HUES48 (cell line): Measurements from ENCODE around the gene GRHL1.
"Not testable (repeated sequence)": the region's sequence is repeated elsewhere in the genome, so short reads cannot be mapped to it uniquely, and the experiment has no call there.

Experiments used
- H3K27ac ChIP-seq: one replicate; pipeline ENCODE4 v1.7.0; 2013; ENCODE audit warnings: low read depth, low read length, inconsistent platforms
- H3K27me3 ChIP-seq: 2 replicates; pipeline ENCODE4 v1.6.1; 2013; ENCODE audit warnings: mild to moderate bottlenecking, low read length; ENCODE audit not compliant: control insufficient read depth, insufficient read depth
- H3K36me3 ChIP-seq: 2 replicates; pipeline ENCODE4 v1.6.1; 2013; ENCODE audit warnings: low read length; ENCODE audit not compliant: control insufficient read depth, insufficient read depth
- H3K4me1 ChIP-seq: 2 replicates; pipeline ENCODE4 v1.6.1; 2013; ENCODE audit warnings: mild to moderate bottlenecking, low read length; ENCODE audit not compliant: control insufficient read depth, insufficient read depth
- H3K4me3 ChIP-seq: 2 replicates; pipeline ENCODE4 v1.5.1; 2013; ENCODE audit warnings: mild to moderate bottlenecking, low read depth, low read length
- H3K9ac ChIP-seq: 2 replicates; pipeline ENCODE4 v1.6.1; 2013; ENCODE audit warnings: mild to moderate bottlenecking, low read depth, low read length, moderate library complexity
- H3K9me3 ChIP-seq: 2 replicates; pipeline ENCODE4 v1.6.1; 2013; ENCODE audit warnings: low read length; ENCODE audit not compliant: control insufficient read depth, insufficient read depth

The GRHL1 gene

DNA sequence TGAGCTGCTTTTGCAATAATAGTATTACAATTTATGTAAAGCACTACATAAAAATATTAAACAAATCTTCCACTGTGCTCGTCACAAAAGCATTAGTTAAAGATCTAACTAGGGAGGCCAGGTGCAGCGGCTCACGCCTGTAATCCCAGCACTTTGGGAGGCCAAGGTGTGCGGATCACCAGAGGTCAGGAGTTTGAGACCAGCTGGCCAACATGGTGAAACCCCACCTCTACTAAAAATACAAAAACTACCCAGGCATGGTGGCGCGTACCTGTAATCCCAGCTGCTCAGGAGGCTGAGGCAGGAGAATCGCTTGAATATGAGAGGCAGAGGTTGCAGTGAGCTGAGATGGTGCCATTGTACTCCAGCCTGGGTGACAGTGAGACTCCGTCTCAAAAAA is 79.3 kb downstream of the GRHL1 start:
- not testable (repeated sequence) for H3K27ac ChIP-seq, H3K4me3 ChIP-seq, H3K9ac ChIP-seq, H3K9me3 ChIP-seq, H3K36me3 ChIP-seq, H3K27me3 ChIP-seq
- H3K4me1 ChIP-seq = peaks cover 26% of the 10 kb centered on the region

DNA sequence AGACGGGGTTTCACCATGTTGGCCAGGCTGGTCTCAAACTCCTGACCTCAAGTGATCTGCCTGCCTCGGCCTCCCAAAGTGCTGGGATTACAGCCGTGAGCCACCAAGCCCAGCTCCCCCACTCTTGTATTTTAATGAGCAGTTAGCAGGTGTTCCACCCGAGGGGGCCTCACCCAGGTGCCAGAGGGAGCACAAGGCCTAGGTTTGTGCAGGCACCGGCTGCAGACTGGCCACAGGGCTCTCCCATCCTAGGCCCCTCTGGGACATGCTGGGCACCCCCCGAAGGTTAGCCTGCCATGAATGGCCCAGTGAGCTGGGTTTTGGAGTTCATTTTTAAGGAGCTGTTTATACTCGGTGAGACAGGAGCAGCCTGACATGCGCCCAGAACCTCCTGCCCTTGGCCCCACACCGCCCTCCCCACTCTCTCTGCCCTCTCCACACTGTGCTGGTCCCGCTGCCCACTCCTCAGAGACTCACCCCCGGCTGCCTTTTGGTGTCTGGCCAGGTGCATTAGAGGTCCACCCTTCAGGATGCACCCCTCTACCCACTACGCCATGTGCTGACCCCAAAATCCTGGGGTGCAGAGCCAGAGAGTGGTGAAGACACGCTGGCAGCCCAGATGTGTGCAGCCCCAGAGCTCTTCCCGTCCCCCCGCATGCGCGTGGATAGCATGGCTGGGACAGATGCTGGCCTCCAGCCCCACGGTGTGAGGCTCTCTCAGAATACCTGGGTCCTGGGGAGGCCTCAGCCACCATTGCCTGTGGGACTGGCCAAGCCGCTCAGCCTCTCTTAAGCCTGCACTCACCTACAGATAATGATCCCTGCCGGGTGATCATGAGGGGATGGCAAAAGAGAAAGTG is 80.6 kb downstream of the GRHL1 start:
- Histone ChIP-seq H3K4me1 (peaks cover 26% of the 10 kb centered on the region), H3K9ac (no peak overlapping the region), H3K4me3 (no peak overlapping the region), H3K36me3 (no peaks in the 10 kb centered on the region), H3K27me3 (no peaks in the 10 kb centered on the region), H3K27ac (no peak overlapping the region), H3K9me3 (no peaks in the 10 kb centered on the region)

DNA sequence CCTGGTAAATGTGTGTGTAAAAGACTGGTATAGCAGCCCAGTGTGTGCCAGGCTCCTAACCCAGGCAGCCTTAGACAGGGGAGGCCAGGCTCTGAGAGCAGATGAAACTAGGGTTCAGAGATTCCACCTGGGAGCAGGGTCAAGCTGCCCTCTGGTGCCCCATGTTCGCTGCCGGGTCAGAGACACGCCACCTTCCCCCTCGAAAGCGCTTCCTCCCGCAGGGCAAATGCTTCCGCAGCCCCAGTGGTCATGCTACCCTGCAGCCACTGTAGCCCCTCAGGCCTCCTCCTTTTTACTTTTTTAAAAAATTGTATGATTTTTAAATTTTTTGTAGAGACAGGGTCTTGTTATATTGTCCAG is 81.2 kb downstream of the GRHL1 start:
- Histone ChIP-seq H3K9ac (no peak overlapping the region), H3K36me3 (no peaks in the 10 kb centered on the region), H3K9me3 (no peaks in the 10 kb centered on the region), H3K27ac (no peak overlapping the region), H3K4me1 (peaks cover 26% of the 10 kb centered on the region), H3K4me3 (no peak overlapping the region), H3K27me3 (no peaks in the 10 kb centered on the region)

DNA sequence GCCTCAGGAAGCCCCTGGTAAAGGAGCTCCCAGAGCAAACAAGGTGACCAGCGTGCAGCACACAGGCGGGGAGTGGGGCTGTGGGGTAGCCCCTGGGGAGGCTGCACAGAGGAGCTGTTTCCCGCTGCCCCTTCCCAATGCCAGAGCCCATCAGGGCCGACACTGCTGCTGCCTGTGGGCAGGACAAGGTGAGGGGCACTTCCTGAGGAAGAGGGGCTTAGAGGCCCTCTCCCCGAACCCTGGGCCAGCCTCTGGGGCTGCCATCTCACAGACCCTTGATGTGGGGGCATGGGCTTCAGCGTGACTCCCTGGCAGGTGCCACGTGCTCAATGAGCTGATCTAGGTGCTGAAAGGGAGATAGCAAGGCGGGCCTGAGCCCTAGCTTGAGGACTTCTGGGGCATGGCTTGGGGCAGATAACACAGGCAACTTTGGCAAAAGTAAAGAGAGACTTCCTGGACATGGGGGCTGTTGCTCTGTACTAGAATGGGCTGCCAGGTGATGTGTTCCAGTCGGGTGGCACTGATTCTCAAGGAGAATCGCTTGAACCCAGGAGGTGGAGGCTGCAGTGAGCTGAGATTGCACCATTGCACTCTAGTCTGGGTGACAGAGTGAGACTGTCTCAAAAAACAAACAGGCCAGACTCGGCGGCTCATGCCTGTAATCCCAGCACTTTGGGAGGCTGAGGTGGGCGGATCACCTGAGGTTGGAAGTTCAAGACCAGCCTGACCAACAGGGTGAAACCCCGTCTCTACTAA is 81.9 kb downstream of the GRHL1 start:
- no peak overlapping the region for H3K9ac ChIP-seq
- H3K27ac ChIP-seq = no peak overlapping the region
- H3K27me3 ChIP-seq = no peaks in the 10 kb centered on the region
- no peak overlapping the region for H3K4me3 ChIP-seq
- H3K36me3 ChIP-seq = no peaks in the 10 kb centered on the region
- no peaks in the 10 kb centered on the region for H3K9me3 ChIP-seq
- peaks cover 23% of the 10 kb centered on the region for H3K4me1 ChIP-seq

DNA sequence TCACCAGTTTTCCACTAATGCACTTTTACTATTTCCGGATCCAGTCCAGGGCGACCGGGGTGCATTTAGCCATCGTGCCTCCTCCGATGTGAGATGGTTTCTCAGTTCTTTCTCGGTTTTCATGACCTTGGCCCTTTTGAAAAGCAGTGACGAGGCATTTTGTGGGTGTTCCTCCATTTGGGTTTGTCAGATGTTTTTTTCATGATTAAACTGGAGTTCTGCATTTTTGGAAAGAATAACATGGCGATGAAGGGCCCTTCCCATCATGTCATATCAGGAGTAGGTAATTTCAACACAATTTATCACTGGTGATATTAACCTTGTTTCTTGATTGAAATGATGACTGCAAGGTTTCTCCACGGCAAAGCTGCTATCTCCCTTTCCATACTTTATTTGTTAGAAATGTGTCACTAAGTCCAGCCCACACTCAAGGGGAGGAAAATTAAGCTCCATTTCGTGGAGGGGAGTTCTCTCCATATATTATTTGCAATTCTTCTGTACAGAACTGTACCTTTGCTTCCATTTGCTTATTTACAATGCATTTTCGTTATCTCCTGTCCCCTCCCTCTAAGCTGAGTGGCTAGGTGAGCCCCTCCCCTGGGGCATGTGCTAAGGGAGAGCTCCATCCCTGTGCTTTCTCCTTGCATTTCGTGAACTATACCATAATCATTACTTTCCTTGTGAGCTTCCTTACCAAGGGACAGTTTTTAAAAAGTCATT is 83.0 kb downstream of the GRHL1 start:
- no peaks in the 10 kb centered on the region for H3K9me3 ChIP-seq
- no peak overlapping the region for H3K9ac ChIP-seq
- no peaks in the 10 kb centered on the region for H3K36me3 ChIP-seq
- no peaks in the 10 kb centered on the region for H3K27me3 ChIP-seq
- no peak overlapping the region for H3K27ac ChIP-seq
- peaks cover 12% of the 10 kb centered on the region; the same call in 1 of the 2 replicates for H3K4me1 ChIP-seq
- H3K4me3 ChIP-seq = no peak overlapping the region

DNA sequence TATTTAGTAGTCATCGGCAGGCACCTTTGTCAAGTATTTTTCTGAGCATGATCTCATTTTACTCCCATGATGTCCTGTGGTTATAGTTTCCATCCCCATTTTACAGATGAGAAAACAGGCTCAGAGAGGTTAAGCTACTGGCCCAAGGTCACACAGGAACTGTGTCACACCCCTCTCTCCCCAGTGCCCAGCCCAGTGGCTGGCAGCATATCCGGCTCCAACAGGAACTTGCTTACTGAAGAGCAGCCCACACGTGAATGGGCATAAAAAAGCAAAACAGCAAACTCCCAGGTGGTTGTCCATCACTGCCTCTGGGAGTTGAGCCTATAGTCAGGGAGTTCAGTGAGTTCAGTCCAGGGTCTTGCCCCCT is 83.5 kb downstream of the GRHL1 start:
- H3K27me3 ChIP-seq = no peaks in the 10 kb centered on the region
- H3K4me1 ChIP-seq = peaks cover 6% of the 10 kb centered on the region; the same call in 1 of the 2 replicates
- H3K4me3 ChIP-seq = no peak overlapping the region
- no peaks in the 10 kb centered on the region for H3K36me3 ChIP-seq
- no peaks in the 10 kb centered on the region for H3K9me3 ChIP-seq
- H3K27ac ChIP-seq = no peak overlapping the region
- no peak overlapping the region for H3K9ac ChIP-seq

DNA sequence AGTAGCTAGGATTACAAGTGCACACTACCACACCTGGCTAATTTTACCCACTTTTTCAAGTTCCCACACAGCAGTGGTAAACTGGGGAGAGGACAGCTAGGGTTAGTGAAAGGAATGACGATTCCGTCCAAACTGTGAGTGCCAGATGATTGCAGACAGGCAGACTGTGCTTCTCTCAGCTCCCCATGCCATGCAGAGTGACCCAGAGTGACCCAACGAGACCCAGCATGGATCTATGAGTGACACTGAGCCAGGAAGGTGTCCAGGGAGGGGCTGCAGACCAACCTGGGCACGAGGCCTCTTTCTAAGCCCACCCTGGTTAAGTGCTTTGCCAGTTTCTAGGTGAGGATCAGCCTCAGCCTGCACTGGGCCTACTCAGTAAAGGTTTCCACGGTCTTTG is 84.1 kb downstream of the GRHL1 start:
- H3K4me3 ChIP-seq = no peak overlapping the region
- H3K36me3 ChIP-seq = no peaks in the 10 kb centered on the region
- H3K27ac ChIP-seq = no peak overlapping the region
- peaks cover under 1% of the 10 kb centered on the region; the same call in 1 of the 2 replicates for H3K4me1 ChIP-seq
- H3K27me3 ChIP-seq = no peaks in the 10 kb centered on the region
- no peak overlapping the region for H3K9ac ChIP-seq
- H3K9me3 ChIP-seq = no peaks in the 10 kb centered on the region

DNA sequence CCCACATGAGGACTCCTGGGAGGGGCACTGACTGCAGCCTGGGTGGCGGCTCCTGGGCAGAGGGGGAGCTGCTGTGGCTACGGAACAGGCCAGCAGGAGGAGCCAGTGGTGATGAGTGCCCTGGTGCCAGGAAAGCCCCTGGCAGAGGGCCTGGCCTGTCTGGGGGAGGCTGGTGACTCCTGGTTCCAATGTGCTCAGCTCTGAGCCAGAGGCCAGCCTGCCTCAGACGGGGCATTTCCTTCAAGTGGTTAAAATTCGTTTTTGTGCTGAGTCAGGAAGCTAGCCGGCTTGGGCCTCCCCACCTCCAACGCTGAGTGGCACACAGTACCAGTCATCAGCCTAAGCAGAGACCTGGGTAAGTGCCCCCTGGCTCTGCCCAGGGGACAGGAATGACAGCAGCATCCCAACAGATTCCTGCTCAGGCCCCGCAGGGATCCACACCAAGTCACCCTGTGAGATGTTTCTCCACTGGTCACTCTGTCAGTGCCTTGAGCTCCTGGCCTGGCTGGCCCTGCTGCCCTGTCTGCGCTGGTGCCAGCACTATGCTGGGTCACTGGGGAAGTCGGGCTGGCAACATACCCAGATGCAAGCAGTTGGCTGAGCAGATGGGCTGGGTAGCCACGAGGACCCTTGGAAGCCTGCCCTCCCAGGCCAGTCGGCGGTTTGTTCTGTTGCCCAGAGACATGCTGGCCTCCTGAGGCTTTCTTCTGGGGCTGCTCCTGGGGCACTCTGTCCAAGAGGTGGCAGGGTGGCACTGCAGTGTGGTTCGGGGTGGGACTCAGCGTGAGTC is 84.8 kb downstream of the GRHL1 start:
- Histone ChIP-seq H3K4me1 (no peaks in the 10 kb centered on the region), H3K9ac (no peak overlapping the region), H3K27ac (no peak overlapping the region), H3K27me3 (no peaks in the 10 kb centered on the region), H3K4me3 (no peak overlapping the region), H3K36me3 (no peaks in the 10 kb centered on the region), H3K9me3 (no peaks in the 10 kb centered on the region)

DNA sequence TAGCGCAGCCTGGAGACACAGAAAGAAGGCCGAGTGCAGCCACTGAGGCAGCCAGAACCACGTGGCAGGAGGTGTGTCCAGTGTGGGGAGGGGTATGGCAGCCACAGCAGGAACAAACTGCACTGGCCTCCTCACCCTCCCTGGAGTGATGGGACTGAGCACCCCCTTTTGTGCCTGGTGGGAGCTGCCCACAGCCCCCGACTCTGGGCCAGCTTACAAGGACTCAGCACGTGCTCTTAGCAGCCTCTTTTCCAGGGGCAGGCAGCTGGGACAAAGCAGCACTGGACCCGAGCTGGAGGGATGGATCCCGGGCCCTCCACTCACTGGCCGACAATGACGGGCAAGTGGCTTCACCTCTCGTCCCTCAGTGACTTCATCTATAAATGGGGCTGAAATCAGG is 86.6 kb downstream of the GRHL1 start:
- Histone ChIP-seq H3K27ac (no peak overlapping the region), H3K4me1 (peaks cover 8% of the 10 kb centered on the region), H3K36me3 (no peaks in the 10 kb centered on the region), H3K9ac (no peak overlapping the region), H3K4me3 (no peak overlapping the region), H3K27me3 (peaks cover 10% of the 10 kb centered on the region), H3K9me3 (no peaks in the 10 kb centered on the region)

DNA sequence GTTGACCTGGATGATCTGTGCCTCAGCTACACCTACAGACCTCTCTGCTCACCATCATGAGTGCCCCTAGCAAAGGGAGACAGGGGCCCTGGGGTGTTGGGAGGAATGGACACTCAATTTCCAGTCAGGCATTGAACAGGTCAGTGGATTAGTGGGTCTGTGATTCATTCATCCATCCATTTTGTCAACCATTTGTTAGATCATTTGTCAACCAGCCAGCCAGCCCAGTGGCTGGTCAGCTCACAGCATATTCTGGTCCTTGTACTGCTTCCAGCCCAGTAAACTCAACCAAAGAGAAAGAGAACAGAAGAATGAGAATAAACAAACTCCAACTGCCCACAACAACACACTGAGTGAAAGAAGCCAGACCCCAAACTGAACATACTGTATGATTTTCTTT is 87.2 kb downstream of the GRHL1 start:
- Histone ChIP-seq H3K9me3 (no peaks in the 10 kb centered on the region), H3K9ac (no peak overlapping the region), H3K27ac (no peak overlapping the region), H3K27me3 (peaks cover 10% of the 10 kb centered on the region), H3K36me3 (no peaks in the 10 kb centered on the region), H3K4me1 (peaks cover 8% of the 10 kb centered on the region), H3K4me3 (no peak overlapping the region)
